HG02759 (cell line): ENCODE measurements around the gene ALDH2.
"Not testable (repeated sequence)": the region's sequence is repeated elsewhere in the genome, so short reads cannot be mapped to it uniquely, and the experiment has no call there.

ENCODE experiments used
- ATAC-seq: cut with Tn5 transposase; IDR thresholded peaks from one replicate; pipeline ENCODE4 v1.9.1; 2021; ENCODE audit warnings: mild to moderate bottlenecking, moderate library complexity; ENCODE audit not compliant: unreplicated experiment

ALDH2 gene

GRCh38 chr12:111766608-111767361 lies at the start of gene ALDH2:
ALDH2 (plus strand) TSS chr12:111766933; CDS start chr12:111766983, 50 bp downstream.
- ATAC-seq: peak; percentile 67

- not testable (repeated sequence) for ATAC-seq
Measured at GRCh38 chr12:111719316-111719715, 47.4 kb upstream of the ALDH2 start.

GRCh38 chr12:111720457-111720856 lies 46.3 kb upstream of the ALDH2 start:
- ATAC-seq: no peak

- ATAC-seq: not testable (repeated sequence)
Measured at GRCh38 chr12:111723646-111724360, 42.9 kb upstream of the ALDH2 start.

- no peak for ATAC-seq
Measured at GRCh38 chr12:111728795-111729194, 37.9 kb upstream of the ALDH2 start.

GRCh38 chr12:111730420-111730819 lies 36.3 kb upstream of the ALDH2 start:
- ATAC-seq: no peak

GRCh38 chr12:111732786-111733185 lies 33.9 kb upstream of the ALDH2 start:
- no peak for ATAC-seq

- no peak for ATAC-seq
Measured at GRCh38 chr12:111733340-111733915, 33.3 kb upstream of the ALDH2 start.

- not testable (repeated sequence) for ATAC-seq
Measured at GRCh38 chr12:111739524-111739923, 27.2 kb upstream of the ALDH2 start.

GRCh38 chr12:111741235-111741812 lies 25.4 kb upstream of the ALDH2 start:
- no peak for ATAC-seq

GRCh38 chr12:111745211-111745610 lies 21.5 kb upstream of the ALDH2 start:
- no peak for ATAC-seq

- ATAC-seq: no peak
Measured at GRCh38 chr12:111747333-111747732, 19.4 kb upstream of the ALDH2 start.

GRCh38 chr12:111748151-111748672 lies 18.5 kb upstream of the ALDH2 start:
- no peak for ATAC-seq

- no peak for ATAC-seq
Measured at GRCh38 chr12:111748867-111749266, 17.9 kb upstream of the ALDH2 start.

GRCh38 chr12:111749391-111749790 lies 17.3 kb upstream of the ALDH2 start:
- ATAC-seq: no peak

GRCh38 chr12:111753144-111753881 lies 13.4 kb upstream of the ALDH2 start:
- no peak for ATAC-seq

- no peak for ATAC-seq
Measured at GRCh38 chr12:111754671-111755070, 12.1 kb upstream of the ALDH2 start.

GRCh38 chr12:111756196-111756595 lies 10.5 kb upstream of the ALDH2 start:
- no peak for ATAC-seq

- no peak for ATAC-seq
Measured at GRCh38 chr12:111756681-111757080, 10.1 kb upstream of the ALDH2 start.

- peak; percentile 69 for ATAC-seq
Measured at GRCh38 chr12:111757361-111758119, 9.2 kb upstream of the ALDH2 start.
